ENCODE results near the gene F10.

The F10 gene

GRCh38 chr13:113141601-113141970 is 19.0 kb downstream of the F10 start:
- no peak for TF ChIP-seq CTCF (IDR thresholded peaks at IDR 0.05; ENCODE audit: control insufficient read depth, extremely low read depth, insufficient read depth)
- H3K4me3 ChIP-seq (ENCODE audit: low read depth, low read length) = no peak overlapping the region
- no peak for DNase-seq (ENCODE audit: low read depth)

- TF ChIP-seq CTCF (IDR thresholded peaks at IDR 0.05; ENCODE audit: control insufficient read depth, extremely low read depth, insufficient read depth) = no peak
- no peak overlapping the region for H3K4me3 ChIP-seq (ENCODE audit: low read depth, low read length)
- DNase-seq (ENCODE audit: low read depth) = no peak
Observed at GRCh38 chr13:113142876-113143275, 20.3 kb downstream of the F10 start.

- DNase-seq (ENCODE audit: low read depth) = no peak
- no peak overlapping the region for H3K4me3 ChIP-seq (ENCODE audit: low read depth, low read length)
- no peak for TF ChIP-seq CTCF (IDR thresholded peaks at IDR 0.05; ENCODE audit: control insufficient read depth, extremely low read depth, insufficient read depth)
Observed at GRCh38 chr13:113143466-113144254, 21.1 kb downstream of the F10 start.

- H3K4me3 ChIP-seq (ENCODE audit: low read depth, low read length) = no peak overlapping the region
- TF ChIP-seq CTCF (IDR thresholded peaks at IDR 0.05; ENCODE audit: control insufficient read depth, extremely low read depth, insufficient read depth) = no peak
- no peak for DNase-seq (ENCODE audit: low read depth)
Observed at GRCh38 chr13:113144255-113144629, 21.6 kb downstream of the F10 start.

- no peak for TF ChIP-seq CTCF (IDR thresholded peaks at IDR 0.05; ENCODE audit: control insufficient read depth, extremely low read depth, insufficient read depth)
- H3K4me3 ChIP-seq (ENCODE audit: low read depth, low read length) = no peak overlapping the region
Observed at GRCh38 chr13:113145496-113145895, 22.9 kb downstream of the F10 start.

GRCh38 chr13:113145911-113146598 is 23.5 kb downstream of the F10 start:
- no peak for DNase-seq (ENCODE audit: low read depth)
- H3K4me3 ChIP-seq (ENCODE audit: low read depth, low read length) = no peak overlapping the region
- no peak for TF ChIP-seq CTCF (IDR thresholded peaks at IDR 0.05; ENCODE audit: control insufficient read depth, extremely low read depth, insufficient read depth)

More at GRCh38 chr13:113145496-113145895, 22.9 kb downstream of the F10 start:
- DNase-seq (ENCODE audit: low read depth) = no peak

Measured in LNCaP clone FGC (cell line).